Nephron progenitor cell (in vitro differentiated cells): ENCODE data around the gene SUSD2.

Experiments used
- DNase-seq: peaks from one replicate; pipeline ENCODE4 v3.0.0; 2021
- H3K27ac Mint-ChIP-seq: 2 replicates; pipeline ENCODE4 v1.8.0; 2021; ENCODE audit warnings: mild to moderate bottlenecking, moderate library complexity, mixed read lengths
- H3K27me3 Mint-ChIP-seq: 2 replicates; pipeline ENCODE4 v1.8.0; 2021; ENCODE audit warnings: mild to moderate bottlenecking, low read depth, mixed read lengths; ENCODE audit not compliant: poor library complexity
- H3K36me3 Mint-ChIP-seq: 2 replicates; pipeline ENCODE4 v1.8.0; 2021; ENCODE audit warnings: low read depth, mixed read lengths
- H3K4me1 Mint-ChIP-seq: 2 replicates; pipeline ENCODE4 v1.8.0; 2021; ENCODE audit warnings: mixed read lengths
- H3K4me3 Mint-ChIP-seq: 2 replicates; pipeline ENCODE4 v1.8.0; 2021; ENCODE audit warnings: mild to moderate bottlenecking, moderate library complexity, mixed read lengths
- H3K9me3 Mint-ChIP-seq: 2 replicates; pipeline ENCODE4 v1.8.0; 2021; ENCODE audit warnings: mild to moderate bottlenecking, moderate library complexity, mixed read lengths
- CTCF ChIP-seq: fragments of 200-600 bp; sonication (generic); IDR thresholded peaks from 2 replicates; pipeline ENCODE4 v1.5.0; 2021; ENCODE audit warnings: antibody characterized with exemption

SUSD2 gene

GRCh38 chr22:24186892-24187670 is 5.8 kb downstream of the SUSD2 start:
- no peaks in the 10 kb centered on the region for H3K36me3 Mint-ChIP-seq
- peaks cover 3% of the 10 kb centered on the region for H3K27me3 Mint-ChIP-seq
- H3K4me3 Mint-ChIP-seq = no peak overlapping the region
- no peak for TF ChIP-seq CTCF
- no peak overlapping the region for H3K27ac Mint-ChIP-seq
- no peak for DNase-seq
- peaks cover 25% of the 10 kb centered on the region for H3K4me1 Mint-ChIP-seq
- H3K9me3 Mint-ChIP-seq = no peaks in the 10 kb centered on the region

- no peak for DNase-seq
- H3K27me3 Mint-ChIP-seq = peaks cover 3% of the 10 kb centered on the region
- no peak overlapping the region for H3K4me3 Mint-ChIP-seq
- no peak overlapping the region for H3K27ac Mint-ChIP-seq
- H3K4me1 Mint-ChIP-seq = peaks cover 25% of the 10 kb centered on the region
- no peaks in the 10 kb centered on the region for H3K36me3 Mint-ChIP-seq
- H3K9me3 Mint-ChIP-seq = peaks cover 8% of the 10 kb centered on the region
- TF ChIP-seq CTCF = no peak
These were observed 6.7 kb downstream of the SUSD2 start for GRCh38 chr22:24187731-24188644.

GRCh38 chr22:24188705-24189248 is 7.5 kb downstream of the SUSD2 start:
- Mint-ChIP-seq H3K4me3 (no peak overlapping the region), H3K27me3 (peaks cover 3% of the 10 kb centered on the region), H3K36me3 (no peaks in the 10 kb centered on the region), H3K27ac (no peak overlapping the region), H3K9me3 (peaks cover 10% of the 10 kb centered on the region), H3K4me1 (peaks cover 25% of the 10 kb centered on the region)
- DNase-seq = no peak
- no peak for TF ChIP-seq CTCF

GRCh38 chr22:24189249-24190158 is 8.2 kb downstream of the SUSD2 start:
- peaks cover 3% of the 10 kb centered on the region for H3K27me3 Mint-ChIP-seq
- no peak overlapping the region for H3K27ac Mint-ChIP-seq
- H3K4me3 Mint-ChIP-seq = no peak overlapping the region
- peaks cover 25% of the 10 kb centered on the region for H3K4me1 Mint-ChIP-seq
- peak; percentile 76 for DNase-seq
- peaks cover 15% of the 10 kb centered on the region for H3K9me3 Mint-ChIP-seq
- TF ChIP-seq CTCF = peak; percentile 72
- H3K36me3 Mint-ChIP-seq = no peaks in the 10 kb centered on the region

GRCh38 chr22:24190159-24190540 is 8.9 kb downstream of the SUSD2 start:
- Mint-ChIP-seq H3K4me1 (peaks cover 25% of the 10 kb centered on the region), H3K4me3 (no peak overlapping the region), H3K27ac (no peak overlapping the region), H3K36me3 (no peaks in the 10 kb centered on the region), H3K9me3 (peaks cover 15% of the 10 kb centered on the region), H3K27me3 (peaks cover 5% of the 10 kb centered on the region)
- no peak for TF ChIP-seq CTCF
- no peak for DNase-seq
